Erythroblast (primary cell): ENCODE measurements around the gene LRRC31.

Experiments
- GATA1 ChIP-seq: IDR thresholded peaks from 2 replicates; pipeline ENCODE4 v1.6.1; 2011; ENCODE audit warnings: low read depth, mild to moderate bottlenecking, control low read depth, low read length, moderate library complexity
- POLR2A ChIP-seq: IDR thresholded peaks from 2 replicates; pipeline ENCODE4 v1.6.1; 2011; ENCODE audit warnings: mild to moderate bottlenecking, low read length

GRCh38 chr3:169871129-169871886, 1.6 kb upstream of the LRRC31 start:
- TF ChIP-seq POLR2A = no peak
- TF ChIP-seq GATA1 = no peak
